MCF 10A (cell line): ENCODE data around the gene SRRM2. TPM values are rescaled to one million over a fixed set of nuclear protein-coding genes. Genes with fewer than 3 reads are reported as not detected.

Experiments
- BruUV-seq: library from RNA; stranded (reverse); fragments of 400-500 nt; replicated peaks from 2 replicates; lab custom pipeline; 2021; lab: Mats Ljungman, UMichigan
- CTCF ChIA-PET: fragments of 300-600 bp; sonication (Branson Sonifier 250); formaldehyde crosslinking; extraction: SDS; loops from one replicate; lab custom pipeline; 2021; ENCODE audit warnings: antibody characterized with exemption, inconsistent platforms; lab: Yijun Ruan, JAX
- POLR2A ChIA-PET: fragments of 300-600, 350-650 bp; sonication (Branson Sonifier 250); formaldehyde crosslinking; extraction: SDS; loops from one replicate; lab custom pipeline; 2020; ENCODE audit warnings: antibody characterized with exemption, inconsistent platforms; lab: Yijun Ruan, JAX
- DNase-seq: peaks from one replicate; pipeline ENCODE4 v3.0.0-alpha.2; 2018; ENCODE audit not compliant: unreplicated experiment
- H3K27ac Mint-ChIP-seq: one replicate; pipeline ENCODE4 v1.8.0; 2022; ENCODE audit warnings: mild to moderate bottlenecking, low read depth, mixed read lengths; ENCODE audit not compliant: unreplicated experiment
- H3K27me3 Mint-ChIP-seq: one replicate; pipeline ENCODE4 v1.8.0; 2022; ENCODE audit warnings: mixed read lengths; ENCODE audit not compliant: insufficient read depth, unreplicated experiment
- H3K36me3 Mint-ChIP-seq: one replicate; pipeline ENCODE4 v1.8.0; 2022; ENCODE audit warnings: mild to moderate bottlenecking, moderate library complexity, mixed read lengths; ENCODE audit not compliant: insufficient read depth, unreplicated experiment
- H3K4me1 Mint-ChIP-seq: one replicate; pipeline ENCODE4 v1.8.0; 2022; ENCODE audit warnings: mixed read lengths; ENCODE audit not compliant: insufficient read depth, unreplicated experiment
- H3K4me3 Mint-ChIP-seq: one replicate; pipeline ENCODE4 v1.8.0; 2022; ENCODE audit warnings: mild to moderate bottlenecking, moderate library complexity, mixed read lengths; ENCODE audit not compliant: unreplicated experiment
- H3K9me3 Mint-ChIP-seq: one replicate; pipeline ENCODE4 v1.8.0; 2022; ENCODE audit warnings: mixed read lengths; ENCODE audit not compliant: unreplicated experiment
- intact Hi-C: fragments of 100-400 bp; cut with micrococcal nuclease; formaldehyde crosslinking; loops from 2 replicates; pipeline ENCODE4 v1.14.1; 2022
- total RNA-seq: library from RNA; stranded (reverse); gene quantifications from 2 replicates; pipeline ENCODE4 v1.2.3, GENCODE V29; 2022
- TF ChIP-seq, protein P1 (sequence below): fragments of 200-600 bp; IDR thresholded peaks from one replicate; pipeline ENCODE4 v1.8.0; 2022; ENCODE audit warnings: antibody characterized with exemption, mild to moderate bottlenecking; ENCODE audit not compliant: unreplicated experiment

The SRRM2 gene
- total RNA-seq, 1 experiment from 2014 or later = 779 TPM

DNA sequence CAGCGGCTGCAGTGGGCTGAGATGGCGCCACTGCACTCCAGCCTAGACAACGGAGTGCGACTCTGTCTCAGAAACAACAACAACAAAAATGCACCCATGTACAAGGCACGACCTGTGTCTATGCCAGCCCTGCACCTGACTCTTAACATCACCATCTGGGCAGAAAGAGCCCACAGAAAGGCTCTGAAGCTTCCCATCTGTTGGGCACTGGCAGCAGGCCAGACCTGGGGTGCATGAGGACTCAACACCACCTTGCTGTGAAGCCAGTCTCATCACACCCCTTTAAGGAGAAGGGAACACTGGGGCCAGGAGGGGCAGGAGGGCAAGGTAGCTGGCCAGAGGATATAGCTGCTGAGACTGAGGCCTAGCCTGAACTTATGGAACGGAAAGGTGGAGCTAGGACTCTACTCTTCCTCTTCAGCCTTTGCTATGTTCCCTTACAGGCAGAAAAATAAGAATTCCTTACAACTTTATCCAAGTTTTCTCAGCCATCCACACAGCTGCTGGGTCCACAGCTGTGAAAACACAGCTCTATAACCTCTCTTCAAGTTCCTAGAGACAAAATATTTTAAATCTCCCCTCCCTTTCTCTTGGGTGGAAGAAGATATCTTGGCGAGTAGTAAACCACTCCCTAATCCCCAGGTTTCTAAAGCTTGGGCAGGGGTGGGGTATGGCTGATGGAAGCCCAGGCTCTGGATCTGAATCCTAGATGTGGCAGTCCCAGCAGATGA is 21.9 kb downstream of the SRRM2 start:
- no peak for DNase-seq
- Mint-ChIP-seq H3K36me3 (peaks cover 63% of the 10 kb centered on the region), H3K4me1 (peaks cover 32% of the 10 kb centered on the region), H3K27ac (peak overlapping the region; percentile 43), H3K4me3 (peak overlapping the region; percentile 96), H3K9me3 (no peaks in the 10 kb centered on the region), H3K27me3 (no peaks in the 10 kb centered on the region)
- TF ChIP-seq, protein P1, sequence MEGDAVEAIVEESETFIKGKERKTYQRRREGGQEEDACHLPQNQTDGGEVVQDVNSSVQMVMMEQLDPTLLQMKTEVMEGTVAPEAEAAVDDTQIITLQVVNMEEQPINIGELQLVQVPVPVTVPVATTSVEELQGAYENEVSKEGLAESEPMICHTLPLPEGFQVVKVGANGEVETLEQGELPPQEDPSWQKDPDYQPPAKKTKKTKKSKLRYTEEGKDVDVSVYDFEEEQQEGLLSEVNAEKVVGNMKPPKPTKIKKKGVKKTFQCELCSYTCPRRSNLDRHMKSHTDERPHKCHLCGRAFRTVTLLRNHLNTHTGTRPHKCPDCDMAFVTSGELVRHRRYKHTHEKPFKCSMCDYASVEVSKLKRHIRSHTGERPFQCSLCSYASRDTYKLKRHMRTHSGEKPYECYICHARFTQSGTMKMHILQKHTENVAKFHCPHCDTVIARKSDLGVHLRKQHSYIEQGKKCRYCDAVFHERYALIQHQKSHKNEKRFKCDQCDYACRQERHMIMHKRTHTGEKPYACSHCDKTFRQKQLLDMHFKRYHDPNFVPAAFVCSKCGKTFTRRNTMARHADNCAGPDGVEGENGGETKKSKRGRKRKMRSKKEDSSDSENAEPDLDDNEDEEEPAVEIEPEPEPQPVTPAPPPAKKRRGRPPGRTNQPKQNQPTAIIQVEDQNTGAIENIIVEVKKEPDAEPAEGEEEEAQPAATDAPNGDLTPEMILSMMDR = no peak
- CTCF ChIA-PET = interaction anchor here (0.6 to 1.5 kb wide), 5 partner anchors 9 to 94 kb away, joined by 3 to 9 read pairs (median 4); no protein-coding TSS in a partner anchor
- POLR2A ChIA-PET = interaction anchor here (0.6 to 6.5 kb wide), 5 partner anchors 10 to 726 kb away, joined by 3 to 79 read pairs (median 6); partner anchors contain the start of genes PRSS22 and SRRM2
- no TSS peak for BruUV-seq
- intact Hi-C loops = no loop called here

DNA sequence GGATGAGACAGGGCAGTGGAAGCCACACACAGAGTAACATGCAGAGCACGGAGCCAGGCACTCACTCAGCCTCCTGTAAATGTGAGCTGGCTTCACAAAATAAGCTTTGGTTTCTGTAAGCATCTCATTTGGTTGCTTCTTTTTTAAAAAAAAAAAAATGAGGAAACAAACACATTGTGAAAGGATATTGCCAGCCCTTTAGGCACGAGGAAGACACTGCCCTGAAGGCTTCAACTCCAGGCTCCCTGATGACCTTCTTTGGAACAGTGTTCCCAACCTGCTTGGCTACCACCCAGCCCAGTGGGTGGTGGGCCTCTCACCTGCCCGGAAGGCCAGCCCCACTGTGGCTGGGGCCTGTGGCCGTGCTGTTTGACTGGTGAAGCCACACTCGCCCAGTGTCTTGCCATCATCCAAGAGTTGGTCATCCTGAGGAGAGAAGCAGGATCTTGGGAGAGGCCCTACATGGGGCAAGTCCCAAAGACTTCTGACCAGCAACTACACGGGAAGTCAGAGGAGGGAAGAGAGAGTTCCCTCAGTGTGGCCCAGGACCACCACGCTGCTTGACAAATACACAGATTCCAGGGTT is 22.8 kb downstream of the SRRM2 start:
- TF ChIP-seq, protein P1 = no peak
- POLR2A ChIA-PET = interaction anchor here (0.7 to 6.5 kb wide), 10 partner anchors 8 to 141 kb away, joined by 3 to 79 read pairs (median 6); partner anchors contain the start of genes PRSS22 and SRRM2
- intact Hi-C loops = no loop called here
- CTCF ChIA-PET = interaction anchor here (0.9 to 1.5 kb wide), 4 partner anchors 8 to 138 kb away, joined by 3 to 9 read pairs (median 4); no protein-coding TSS in a partner anchor
- Mint-ChIP-seq H3K27ac (peak overlapping the region; percentile 96), H3K4me3 (peak overlapping the region; percentile 96), H3K9me3 (no peaks in the 10 kb centered on the region), H3K27me3 (no peaks in the 10 kb centered on the region), H3K36me3 (peaks cover 59% of the 10 kb centered on the region), H3K4me1 (peaks cover 24% of the 10 kb centered on the region)
- no peak for DNase-seq
- BruUV-seq = no TSS peak

DNA sequence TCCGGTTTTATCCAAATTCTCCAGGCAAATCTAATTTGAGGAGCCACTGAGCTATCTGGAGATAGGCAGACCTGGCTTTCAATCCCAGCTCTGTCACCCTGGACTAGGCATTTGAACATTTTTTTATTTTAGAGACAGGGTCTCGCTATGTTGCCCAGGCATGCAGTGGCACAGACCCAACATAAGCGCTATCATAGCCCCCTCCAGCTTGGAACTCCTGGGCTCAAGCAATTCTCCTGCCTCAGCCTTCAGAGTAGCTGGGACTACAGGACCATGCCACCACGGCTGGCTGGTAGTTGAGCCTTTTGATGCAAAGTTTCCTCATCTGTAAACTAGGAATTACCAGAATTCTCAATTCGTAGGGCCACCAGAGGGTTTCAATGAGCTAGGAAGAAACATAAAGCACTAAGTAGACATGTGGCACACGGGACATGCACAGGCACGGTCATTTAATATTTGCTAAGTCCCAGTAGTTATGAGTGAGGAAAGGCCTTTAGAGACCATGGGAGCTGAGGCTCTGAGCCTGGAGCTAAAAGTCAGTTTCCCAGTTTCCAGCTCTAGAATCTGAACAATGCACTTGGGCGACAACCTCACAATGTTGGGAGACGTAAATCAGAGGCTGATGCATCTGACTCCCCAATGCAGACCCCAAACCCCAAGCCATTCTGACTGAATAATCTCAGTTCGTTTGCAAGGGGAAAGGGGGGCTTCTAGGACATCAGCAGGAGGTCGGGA is 23.5 kb downstream of the SRRM2 start:
- no peak for DNase-seq
- Mint-ChIP-seq H3K36me3 (peaks cover 52% of the 10 kb centered on the region), H3K27me3 (no peaks in the 10 kb centered on the region), H3K27ac (peak overlapping the region; percentile 96), H3K4me1 (peaks cover 24% of the 10 kb centered on the region), H3K4me3 (peak overlapping the region; percentile 96), H3K9me3 (no peaks in the 10 kb centered on the region)
- TF ChIP-seq, protein P1 = no peak
- intact Hi-C loops = loop anchor here (2.0 kb wide), 1 partner anchor 93 kb away; no protein-coding TSS in a partner anchor
- ChIA-PET POLR2A (interaction anchor here (0.6 to 6.5 kb wide), 15 partner anchors 8 to 140 kb away, joined by 3 to 79 read pairs (median 3); partner anchors contain the start of genes FLYWCH2, KCTD5, PRSS22 and SRRM2), CTCF (interaction anchor here (0.6 to 1.1 kb wide), 3 partner anchors 64 to 137 kb away, joined by 3 read pairs; no protein-coding TSS in a partner anchor)
- no TSS peak for BruUV-seq
